Suppressor macrophage treated with lipopolysaccharide for 4 hours (primary cell): ENCODE results near the gene GPR82.
"Not testable (repeated sequence)": the region's sequence is repeated elsewhere in the genome, so short reads cannot be mapped to it uniquely, and the experiment has no call there.

Source experiments
- DNase-seq: peaks from one replicate; pipeline ENCODE4 v3.0.0-alpha.2; 2020

GPR82 gene

DNA sequence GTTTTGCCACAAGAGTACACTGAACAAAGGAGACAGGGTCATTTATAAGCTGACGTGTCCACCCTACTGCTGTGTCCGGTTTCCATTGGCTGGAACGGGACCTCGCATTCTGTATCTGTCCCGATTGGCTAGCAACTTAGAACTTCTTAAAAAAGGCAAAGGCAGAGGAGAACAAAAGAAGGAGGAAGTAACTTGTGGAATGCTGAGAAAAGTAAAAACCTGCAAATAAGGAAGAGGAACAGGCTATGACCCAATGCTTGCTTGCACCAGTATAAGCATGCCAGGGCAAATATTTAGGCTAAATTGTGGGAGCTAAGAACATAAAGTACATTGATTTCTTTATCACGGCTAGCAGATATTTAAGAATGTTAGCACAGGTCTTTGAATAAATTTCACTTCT is 4.4 kb upstream of the GPR82 start:
- not testable (repeated sequence) for DNase-seq

DNA sequence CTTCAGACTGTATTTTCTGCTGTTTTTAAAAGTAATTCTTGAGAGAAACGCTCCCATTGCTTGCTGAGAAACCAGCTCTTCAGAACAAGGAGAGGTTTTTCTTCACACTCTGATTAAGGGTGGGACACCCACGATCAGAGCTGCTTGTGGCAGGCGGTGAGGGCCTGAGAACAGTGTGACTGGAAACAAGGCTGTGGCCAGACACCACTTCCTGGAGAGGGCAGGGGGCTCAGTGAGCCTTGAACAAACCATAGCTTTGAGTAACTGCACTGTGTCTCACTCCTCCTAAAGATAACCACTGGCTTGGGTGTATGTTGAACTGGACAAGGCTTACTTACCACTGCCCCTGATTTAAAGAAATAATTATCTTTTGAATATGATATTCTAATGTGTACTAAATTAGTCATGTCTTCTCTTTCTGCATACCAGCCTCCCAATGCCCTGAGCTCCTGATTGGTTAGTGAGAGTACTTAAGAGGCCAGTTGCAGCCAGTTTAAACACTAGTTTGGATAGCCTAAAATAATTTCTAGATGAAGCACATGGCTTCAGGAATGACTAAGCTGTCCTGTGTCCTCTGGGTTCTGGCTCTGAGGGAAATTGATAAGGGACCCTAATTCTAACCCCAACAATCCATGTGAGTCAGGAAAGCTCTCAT is 3.7 kb upstream of the GPR82 start:
- DNase-seq = no peak

DNA sequence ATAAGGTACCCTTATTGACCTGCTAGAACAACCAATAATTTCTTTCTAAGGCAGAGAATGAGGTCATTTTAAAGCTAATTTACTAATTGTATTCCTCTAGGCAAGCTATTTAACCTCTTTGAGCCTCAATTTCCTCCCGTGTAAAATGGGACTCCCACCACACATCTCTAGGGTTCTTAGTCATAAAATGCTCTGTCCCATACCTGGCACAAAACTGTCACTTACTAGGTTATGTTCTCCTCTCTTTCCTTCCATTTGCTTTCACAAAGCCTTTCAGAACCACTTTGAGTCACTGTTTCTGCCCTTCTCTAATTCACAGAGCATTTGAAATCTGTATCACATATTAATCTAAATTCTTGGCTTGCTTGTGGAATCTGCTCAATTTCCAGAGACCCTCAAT is 2.4 kb upstream of the GPR82 start:
- no peak for DNase-seq

DNA sequence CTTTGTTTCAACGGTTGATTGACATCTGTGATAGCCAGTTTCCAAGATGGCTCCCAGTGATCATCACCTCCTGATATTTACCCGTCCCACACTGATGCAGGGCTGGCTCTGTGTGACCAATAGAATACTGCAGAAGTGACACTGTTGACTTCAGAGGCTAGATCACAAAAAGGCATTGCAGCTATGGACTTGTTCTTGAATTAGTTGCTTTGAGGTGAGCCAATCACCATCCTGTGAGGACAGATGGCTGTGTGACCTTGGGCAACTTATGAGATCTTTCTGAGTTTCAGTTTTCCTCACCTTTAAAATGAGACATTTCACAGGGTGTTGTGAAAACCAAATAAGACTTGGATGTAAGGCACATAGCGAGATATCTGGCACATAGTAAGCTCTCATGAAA is 1.8 kb upstream of the GPR82 start:
- no peak for DNase-seq

DNA sequence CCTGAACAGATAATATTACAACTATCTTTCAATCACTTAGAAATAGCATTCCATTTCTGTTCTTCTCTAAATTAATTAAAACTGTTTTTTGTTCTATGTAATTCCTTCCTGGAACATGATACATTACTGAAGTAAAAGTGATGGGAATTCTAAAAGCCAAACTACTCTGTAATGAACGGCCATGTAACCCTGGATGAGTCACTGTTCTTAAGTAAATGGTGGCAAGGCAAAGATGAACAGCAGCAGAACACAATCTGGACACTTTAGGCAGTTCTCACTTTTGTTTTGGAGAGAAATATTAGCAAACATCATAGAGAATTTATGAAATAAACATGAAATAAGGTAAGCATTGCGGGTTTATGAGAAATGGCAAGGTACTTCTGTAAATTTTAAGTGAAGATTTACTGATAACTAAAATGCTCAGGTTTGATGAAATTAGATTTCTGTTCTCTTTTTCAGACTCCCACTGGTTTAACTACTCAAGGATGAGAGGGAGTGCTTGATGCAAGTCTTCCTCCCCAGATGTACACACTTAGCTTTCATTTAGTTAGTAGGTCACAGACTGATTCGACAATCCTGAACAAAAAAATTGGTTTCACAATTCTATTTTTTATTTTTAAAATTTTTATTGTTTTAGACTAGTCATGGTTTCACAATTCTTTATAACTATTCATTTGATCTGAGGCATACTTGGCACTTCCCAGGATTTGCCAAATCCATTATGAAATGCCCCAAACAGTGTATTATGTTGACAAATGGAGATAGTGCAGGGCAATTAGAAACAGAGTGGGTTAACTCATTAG is 964 bp upstream of the GPR82 start:
- peak; percentile 38 for DNase-seq

DNA sequence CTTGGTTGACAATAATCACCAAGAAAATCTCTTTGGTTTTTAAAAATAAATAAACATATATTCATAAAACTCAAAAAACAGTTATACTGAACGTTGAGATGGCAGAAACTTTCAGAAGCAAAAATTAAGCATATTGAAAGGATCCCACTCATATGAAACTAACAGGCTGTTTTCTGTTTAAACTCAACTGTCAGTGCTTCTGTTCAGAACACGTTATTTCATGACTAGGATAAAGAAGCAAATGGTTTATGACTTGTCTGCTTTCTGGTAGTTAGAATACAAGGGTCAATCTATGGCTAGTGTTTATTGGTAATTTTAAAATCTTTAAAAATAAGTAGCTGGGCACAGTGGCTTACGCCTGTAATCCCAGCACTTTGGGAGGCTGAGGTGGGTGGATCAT is 4.1 kb downstream of the GPR82 start:
- no peak for DNase-seq

DNA sequence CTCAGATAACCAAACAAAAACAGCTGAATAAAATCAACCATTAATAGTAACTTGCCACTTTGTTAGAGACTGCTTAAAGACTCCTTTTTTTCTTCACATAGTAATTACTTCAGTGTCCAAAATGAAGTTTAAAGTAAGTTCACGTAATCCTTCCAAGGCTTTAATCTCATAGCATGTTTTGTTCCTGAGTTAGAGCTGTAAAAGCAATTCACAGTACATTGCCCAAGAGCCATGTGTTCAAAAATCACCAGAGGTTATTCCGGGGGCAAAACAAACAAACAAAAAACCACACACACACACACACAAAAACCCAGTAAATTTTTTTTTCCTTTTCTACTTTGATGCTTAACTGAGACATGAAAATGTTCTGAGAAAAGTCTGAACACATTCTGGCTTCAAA is 6.1 kb downstream of the GPR82 start:
- DNase-seq = no peak

DNA sequence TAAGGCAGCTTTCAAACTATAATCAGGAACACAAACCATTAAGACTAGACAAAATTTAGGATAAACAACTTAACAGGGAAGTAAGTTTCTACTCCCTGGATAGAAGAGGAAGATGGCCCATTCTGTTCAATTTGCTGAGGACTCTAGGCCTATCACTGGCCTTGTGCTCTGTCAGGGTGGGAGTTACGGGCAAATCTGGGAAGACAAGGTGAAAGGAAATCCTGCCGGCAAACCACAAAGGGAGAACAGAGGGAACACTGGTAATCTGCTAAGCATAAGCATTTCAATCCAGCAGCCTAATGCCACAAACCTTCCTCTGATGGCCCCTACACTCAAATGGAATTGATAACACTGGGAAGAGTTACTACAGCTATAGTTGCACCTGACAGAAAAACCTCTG is 8.3 kb downstream of the GPR82 start:
- no peak for DNase-seq

DNA sequence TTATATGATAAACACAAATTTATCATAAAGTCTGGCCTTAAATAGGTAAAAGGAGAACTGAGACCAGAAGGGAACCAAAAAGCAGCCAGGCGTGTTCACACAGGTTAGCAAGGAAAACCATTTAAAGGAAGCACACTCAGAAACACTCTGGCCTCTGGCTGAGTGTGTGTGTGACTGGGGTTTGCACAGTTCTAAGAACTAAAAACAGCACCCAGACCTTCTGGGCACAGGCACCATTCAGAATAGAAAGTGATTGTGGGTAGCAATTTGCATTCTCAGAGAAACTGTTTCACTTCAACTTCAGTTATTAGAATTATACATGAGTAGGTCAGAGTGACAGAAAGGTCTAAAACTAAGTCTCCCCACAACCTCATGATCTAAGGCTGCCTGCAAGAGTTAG is 10.0 kb downstream of the GPR82 start:
- peak; percentile 37 for DNase-seq

DNA sequence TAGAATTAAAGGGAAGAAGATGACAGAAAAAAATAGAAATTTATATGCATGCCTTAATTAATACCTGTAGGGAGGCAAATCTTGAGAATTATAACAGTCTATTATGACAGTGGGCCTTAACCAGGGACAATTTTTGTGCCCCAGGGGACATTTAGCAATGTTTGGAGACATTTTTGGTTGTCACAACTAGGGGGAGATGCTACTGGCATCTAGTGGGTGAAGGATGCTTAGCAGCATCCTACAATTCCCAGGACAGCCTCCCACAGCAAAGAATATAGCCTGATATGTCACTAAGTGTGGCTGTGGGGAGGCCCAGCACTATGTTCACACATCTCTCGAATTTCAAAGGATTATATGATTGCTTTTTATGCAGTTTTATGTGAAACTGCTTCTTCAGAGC is 10.5 kb downstream of the GPR82 start:
- DNase-seq = peak; percentile 10

DNA sequence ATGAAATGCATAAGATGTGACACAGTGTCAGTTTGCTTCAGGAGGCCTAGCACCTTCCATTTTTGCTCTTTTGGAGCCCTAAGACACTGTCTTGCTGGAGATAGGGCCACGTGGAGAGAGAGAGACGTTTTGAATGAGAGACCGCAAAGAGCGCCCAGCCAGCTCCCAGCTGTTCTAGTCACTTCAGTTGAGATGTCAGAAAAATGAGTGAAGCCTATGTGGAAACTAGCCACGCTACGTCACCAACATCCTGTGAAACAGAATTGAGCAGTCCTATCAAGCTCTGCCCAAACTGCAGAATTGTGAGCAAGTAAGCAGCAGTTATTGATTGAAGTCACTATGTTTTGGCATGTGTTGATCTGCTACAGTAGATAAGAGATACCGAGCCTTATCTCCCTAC is 13.1 kb downstream of the GPR82 start:
- DNase-seq = peak; percentile 11

DNA sequence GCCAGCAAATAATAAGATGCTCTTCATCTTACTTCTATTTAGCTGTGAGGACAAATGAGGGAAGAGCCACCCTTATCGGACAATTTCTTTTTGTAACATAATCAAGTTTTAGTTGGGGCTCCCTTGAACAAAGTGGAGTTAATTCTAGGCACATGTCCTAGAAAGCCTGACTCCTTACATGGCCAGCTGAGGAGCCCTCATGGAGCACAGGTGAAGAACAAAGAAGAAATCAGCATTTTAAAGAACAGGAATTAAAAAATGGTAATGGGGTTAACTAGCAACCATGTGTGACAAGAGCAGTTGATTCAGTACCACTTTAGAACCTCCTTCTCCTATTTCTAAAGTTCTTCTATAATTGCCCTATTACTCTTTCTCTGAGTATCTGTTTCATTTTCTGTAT is 15.9 kb downstream of the GPR82 start:
- DNase-seq = no peak

DNA sequence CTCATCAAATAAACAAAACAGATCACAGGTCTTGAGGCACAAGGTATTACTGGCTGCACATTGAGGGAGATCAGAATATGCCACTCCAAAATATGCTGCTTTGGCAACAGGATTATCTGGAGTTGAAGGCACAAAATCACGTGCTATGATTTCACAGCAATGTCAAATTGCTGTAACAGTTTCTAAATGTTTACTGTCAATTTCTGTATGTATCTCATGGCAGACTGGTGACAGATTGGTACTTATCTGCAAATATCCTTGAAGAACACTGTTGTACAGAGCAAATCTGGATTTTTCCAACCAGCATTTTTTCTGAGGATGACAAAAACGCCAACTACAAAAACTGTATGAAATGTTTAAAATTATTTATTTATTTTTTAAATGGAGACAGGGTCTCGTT is 26.7 kb downstream of the GPR82 start:
- DNase-seq = no peak

DNA sequence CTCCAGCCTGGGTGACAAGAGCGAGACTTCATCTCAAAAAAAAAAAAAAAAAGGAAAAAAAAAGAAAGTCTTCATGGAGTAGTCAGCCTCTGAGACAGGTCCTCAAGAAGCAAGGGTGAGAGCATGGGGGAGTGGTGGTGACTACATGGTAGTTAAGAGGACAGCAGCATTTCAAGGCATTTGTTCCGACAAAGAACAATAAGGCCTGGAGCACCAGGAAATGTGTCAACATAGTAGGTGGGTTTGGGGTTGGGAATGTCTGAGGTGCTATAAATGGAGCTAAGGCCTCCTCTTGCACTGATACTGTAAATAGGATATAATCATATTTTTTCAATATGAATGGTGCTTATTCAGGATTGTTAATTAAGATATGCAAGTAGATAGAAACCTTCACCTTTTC is 34.4 kb downstream of the GPR82 start:
- DNase-seq = no peak

DNA sequence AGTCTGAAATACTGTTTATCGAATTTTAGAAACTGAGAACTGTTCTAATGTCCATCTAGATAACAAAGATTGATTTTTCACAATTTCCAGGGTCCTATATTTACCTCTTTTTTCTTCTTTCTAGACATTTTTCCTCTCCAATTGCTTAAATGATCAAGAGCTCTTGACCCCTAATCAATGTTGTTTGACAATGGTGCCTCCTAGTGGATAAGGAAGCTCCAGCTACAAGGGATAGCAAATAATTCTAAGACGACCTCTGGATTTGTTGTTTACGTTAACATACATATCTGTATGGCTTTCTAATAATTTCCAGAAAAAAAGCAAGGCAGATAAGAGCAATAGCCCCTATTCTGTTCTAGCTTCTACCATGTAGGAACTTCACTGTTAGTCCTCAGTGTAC is 35.8 kb downstream of the GPR82 start:
- DNase-seq = peak; percentile 49

DNA sequence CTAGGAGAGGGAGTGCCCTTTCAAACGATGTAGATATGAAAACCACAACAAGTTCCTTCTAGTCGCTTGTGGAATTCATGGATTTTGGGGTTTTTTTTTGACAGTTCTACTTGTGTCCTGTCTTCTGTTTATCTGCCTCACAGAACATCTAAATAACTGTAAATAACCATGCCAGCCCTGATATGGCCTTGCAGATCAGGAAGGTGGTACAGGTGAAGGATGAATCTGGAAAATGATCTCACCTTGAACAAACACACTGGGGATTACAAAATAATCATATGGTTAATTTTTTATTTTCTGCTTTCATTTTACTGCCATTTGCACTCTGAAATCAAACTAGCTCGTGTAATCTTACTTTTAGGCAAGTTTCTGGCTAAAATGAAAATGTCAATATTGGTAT is 37.2 kb downstream of the GPR82 start:
- DNase-seq = no peak

DNA sequence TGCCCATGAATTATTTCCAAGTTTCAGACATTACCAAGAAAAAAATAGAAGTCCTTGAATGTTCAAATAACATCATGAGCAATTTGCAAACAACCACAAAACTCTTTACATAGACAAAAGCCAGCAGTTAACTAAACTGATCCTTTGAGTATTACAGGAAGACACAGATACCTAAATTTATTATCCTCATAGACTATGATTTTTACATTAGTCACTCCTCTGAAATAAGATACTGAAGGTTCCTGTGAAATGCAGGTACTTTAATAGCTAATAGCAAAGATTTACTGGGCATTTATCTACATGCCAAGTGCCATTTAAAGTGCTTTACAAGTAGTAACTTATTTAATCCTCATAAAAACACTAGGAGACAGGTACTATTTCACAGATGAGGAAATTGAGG is 37.7 kb downstream of the GPR82 start:
- no peak for DNase-seq

DNA sequence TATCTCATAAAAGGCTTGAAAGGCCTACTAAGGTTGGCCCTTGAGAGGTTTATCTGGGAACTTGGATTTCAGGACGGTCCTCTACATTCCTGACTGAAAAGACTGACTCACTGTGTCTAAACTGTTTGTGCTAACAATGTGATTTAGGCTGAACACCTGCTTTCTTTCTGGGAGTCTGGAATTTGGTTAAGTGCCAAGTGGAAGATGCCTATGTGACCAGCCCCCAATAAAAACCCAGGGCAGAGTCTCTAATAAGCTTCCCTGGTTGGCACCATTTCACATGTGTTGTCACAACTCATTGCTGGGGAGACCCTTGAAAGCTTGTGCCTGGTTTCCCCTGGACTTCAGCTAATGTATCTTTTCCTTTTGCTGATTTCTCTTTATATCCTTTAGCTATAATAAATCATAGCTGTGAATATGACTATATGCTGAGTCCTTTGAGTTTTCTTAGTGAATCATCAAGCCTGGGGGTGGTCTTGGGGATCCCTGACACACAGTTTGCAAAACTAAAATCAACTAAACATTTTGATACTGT is 55.1 kb downstream of the GPR82 start:
- no peak for DNase-seq
